B cell (primary cell): Measurements from ENCODE around the gene MPIG6B. TPM values are rescaled to one million over a fixed set of nuclear protein-coding genes. Genes with fewer than 3 reads are reported as not detected.

Experiments used
- ATAC-seq: fragments of 200-7000 bp; cut with Tn5 transposase; one replicate; pipeline ENCODE4 v1.10.0; 2021; ENCODE audit warnings: low read depth, mild to moderate bottlenecking, moderate number of reproducible peaks, moderate library complexity
- CTCF ChIA-PET: fragments of 350-600 bp; sonication (Branson Sonifier 250); formaldehyde crosslinking; loops from one replicate; lab custom pipeline; 2021; ENCODE audit warnings: antibody characterized with exemption, inconsistent platforms; lab: Charles Lee
- POLR2A ChIA-PET: fragments of 350-600 bp; sonication (Branson Sonifier 250); formaldehyde crosslinking; loops from one replicate; lab custom pipeline; 2021; ENCODE audit warnings: antibody characterized with exemption; lab: Charles Lee
- DNase-seq: peaks from one replicate; pipeline ENCODE4 v3.0.0; 2013
- H2AFZ ChIP-seq: 2 replicates; pipeline ENCODE4 v1.6.1; 2012; ENCODE audit warnings: mild to moderate bottlenecking, low read depth, low read length; ENCODE audit not compliant: insufficient read depth, poor library complexity, severe bottlenecking
- H3K27ac ChIP-seq, 2 donors: 1 replicate in 1 of 2; 2 replicates in 1 of 2; pipeline ENCODE4 v1.5.1; 2012 to 2013; ENCODE audit warnings: low read length in 2 of 2, mild to moderate bottlenecking in 2 of 2, moderate library complexity in 1 of 2
- H3K27me3 ChIP-seq, 4 experiments: fragments of 200-600 bp in 1 of 4; sonication (generic) in 1 of 4; replicated peaks in 1 of 4; 1 replicate in 2 of 4; 2 replicates in 2 of 4; pipeline versions ENCODE4 v1.6.1 to v1.7.0; 2013 to 2016; ENCODE audit warnings: low read length in 3 of 4, mild to moderate bottlenecking in 2 of 4, mixed read lengths in 1 of 4, moderate library complexity in 1 of 4; ENCODE audit not compliant: insufficient read depth in 4 of 4, control insufficient read depth in 3 of 4; ENCODE audit errors: control extremely low read depth in 1 of 4
- H3K36me3 ChIP-seq, 2 experiments: replicated peaks in 1 of 2; 1 replicate in 1 of 2; 2 replicates in 1 of 2; pipeline versions ENCODE4 v1.6.1 to v1.7.1; 2013; ENCODE audit warnings: low read length in 1 of 2; ENCODE audit not compliant: insufficient read depth in 2 of 2, control insufficient read depth in 1 of 2; ENCODE audit errors: control extremely low read depth in 1 of 2, extremely low read depth in 1 of 2
- H3K4me1 ChIP-seq, 2 donors: fragments of 200-600 bp in 1 of 2; sonication (generic) in 1 of 2; 1 replicate in 1 of 2; 2 replicates in 1 of 2; pipeline versions ENCODE4 v1.5.1 to v1.6.1; 2013 to 2017; ENCODE audit warnings: low read length in 2 of 2; ENCODE audit not compliant: control insufficient read depth in 2 of 2, insufficient read depth in 2 of 2
- H3K4me2 ChIP-seq: replicated peaks from 2 replicates; pipeline ENCODE3; 2012; ENCODE audit warnings: mild to moderate bottlenecking, low read depth, low read length; ENCODE audit not compliant: poor library complexity, severe bottlenecking
- H3K4me3 ChIP-seq, 5 experiments: fragments of 200-600 bp in 1 of 5; sonication (generic) in 1 of 5; 1 replicate in 3 of 5; 2 replicates in 2 of 5; pipeline versions ENCODE4 v1.5.1 to v1.7.0; 2011 to 2016; ENCODE audit warnings: low read length in 4 of 5, mild to moderate bottlenecking in 4 of 5, low read depth in 2 of 5, control low read depth in 1 of 5, moderate library complexity in 1 of 5; ENCODE audit not compliant: insufficient read depth in 1 of 5; ENCODE audit errors: control extremely low read depth in 1 of 5, extremely low read depth in 1 of 5
- H3K79me2 ChIP-seq: fragments of 200-600 bp; sonication (generic); one replicate; pipeline ENCODE4 v1.6.0; 2016; ENCODE audit warnings: low read length; ENCODE audit not compliant: control insufficient read depth, insufficient read depth
- H3K9ac ChIP-seq: fragments of 200-600 bp; sonication (generic); 2 replicates; pipeline ENCODE4 v1.6.1; 2017; ENCODE audit warnings: mild to moderate bottlenecking, low read length, moderate library complexity
- H3K9me3 ChIP-seq, 3 donors: one replicate each; pipeline versions ENCODE4 v1.6.1 to v1.7.1; 2013; ENCODE audit warnings: low read length in 2 of 3; ENCODE audit not compliant: control insufficient read depth in 2 of 3, insufficient read depth in 1 of 3; ENCODE audit errors: control extremely low read depth in 1 of 3
- H4K20me1 ChIP-seq: 2 replicates; pipeline ENCODE4 v1.6.0; 2012; ENCODE audit warnings: mild to moderate bottlenecking, low read length; ENCODE audit not compliant: insufficient read depth, control insufficient read depth, poor library complexity, severe bottlenecking
- H3K27ac Mint-ChIP-seq: one replicate; pipeline ENCODE4 v1.8.0; 2021; ENCODE audit warnings: mixed read lengths
- H3K27me3 Mint-ChIP-seq: one replicate; pipeline ENCODE4 v1.8.0; 2021; ENCODE audit warnings: mixed read lengths
- H3K4me1 Mint-ChIP-seq: one replicate; pipeline ENCODE4 v1.8.0; 2021; ENCODE audit warnings: mixed read lengths
- H3K4me3 Mint-ChIP-seq: one replicate; pipeline ENCODE4 v1.8.0; 2021; ENCODE audit warnings: mixed read lengths
- H3K9me3 Mint-ChIP-seq: one replicate; pipeline ENCODE4 v1.8.0; 2022; ENCODE audit warnings: mixed read lengths; ENCODE audit not compliant: insufficient read depth
- EZH2 ChIP-seq: IDR thresholded peaks from 2 replicates; pipeline ENCODE4 v1.6.1; 2012; ENCODE audit warnings: borderline replicate concordance, low read depth, mild to moderate bottlenecking, moderate library complexity, low read length; ENCODE audit not compliant: insufficient read depth, poor library complexity, severe bottlenecking
- WGBS: methylation state at CpG from one replicate; pipeline ENCODE4 v1.1.5; 2013; ENCODE audit warnings: missing lambda C conversion rate; ENCODE audit not compliant: insufficient coverage; 5-methylcytosine and 5-hydroxymethylcytosine counted together
- intact Hi-C: fragments of 100-400 bp; cut with micrococcal nuclease; formaldehyde crosslinking; loops from one replicate; pipeline ENCODE4 v1.10.0; 2022
- polyA plus RNA-seq: library from polyadenylated mRNA; depleted of rRNA; stranded (reverse); fragments of >200 nt; gene quantifications from 2 replicates; pipeline ENCODE4 v1.2.3, GENCODE V29; 2012
- total RNA-seq, 2 donors: library from RNA; stranded (reverse); fragments of 120-200 nt in 1 of 2; gene quantifications; 1 replicate in 1 of 2; 2 replicates in 1 of 2; pipeline versions ENCODE4 v1.2.3 to v1.2.4, GENCODE V29; 2013 to 2022
- TF ChIP-seq, protein P1 (sequence below): fragments of 200-600 bp; IDR thresholded peaks from one replicate; pipeline ENCODE4 v1.8.0; 2022; ENCODE audit warnings: antibody characterized with exemption, mild to moderate bottlenecking

MPIG6B gene
- total and polyA plus RNA-seq, 2 donors (not counting 1 experiment from before 2014, with no cell fraction given): 0.54 to 1.6 TPM

- ATAC-seq: no peak
- no peaks in the 10 kb centered on the region for H4K20me1 ChIP-seq
- H3K27me3 ChIP-seq: no peaks in the 10 kb centered on the region
- no peak overlapping the region for H2AFZ ChIP-seq
- no peak overlapping the region for H3K9ac ChIP-seq
- POLR2A ChIA-PET: interaction anchor here (1.1 to 2.4 kb wide), 2 partner anchors 30 to 116 kb away, joined by 3 to 8 read pairs; partner anchors contain the start of gene BAG6
- DNase-seq: no peak
- 93% methylated on average over 15 of the region's 18 CpGs for whole genome bisulfite sequencing
- intact Hi-C loops: loop anchor here (1.0 kb wide), 2 partner anchors 39 to 88 kb away; partner anchors contain the start of gene DDAH2
- peaks cover 0 to 9% of the 10 kb centered on the region in 2 donors for H3K4me1 ChIP-seq
- CTCF ChIA-PET: interaction anchor here (0.9 to 4.5 kb wide), 12 partner anchors 10 to 66 kb away, joined by 3 to 51 read pairs (median 12); partner anchors contain the start of genes ABHD16A, CLIC1, DDAH2 and LSM2
- TF ChIP-seq, protein P1, sequence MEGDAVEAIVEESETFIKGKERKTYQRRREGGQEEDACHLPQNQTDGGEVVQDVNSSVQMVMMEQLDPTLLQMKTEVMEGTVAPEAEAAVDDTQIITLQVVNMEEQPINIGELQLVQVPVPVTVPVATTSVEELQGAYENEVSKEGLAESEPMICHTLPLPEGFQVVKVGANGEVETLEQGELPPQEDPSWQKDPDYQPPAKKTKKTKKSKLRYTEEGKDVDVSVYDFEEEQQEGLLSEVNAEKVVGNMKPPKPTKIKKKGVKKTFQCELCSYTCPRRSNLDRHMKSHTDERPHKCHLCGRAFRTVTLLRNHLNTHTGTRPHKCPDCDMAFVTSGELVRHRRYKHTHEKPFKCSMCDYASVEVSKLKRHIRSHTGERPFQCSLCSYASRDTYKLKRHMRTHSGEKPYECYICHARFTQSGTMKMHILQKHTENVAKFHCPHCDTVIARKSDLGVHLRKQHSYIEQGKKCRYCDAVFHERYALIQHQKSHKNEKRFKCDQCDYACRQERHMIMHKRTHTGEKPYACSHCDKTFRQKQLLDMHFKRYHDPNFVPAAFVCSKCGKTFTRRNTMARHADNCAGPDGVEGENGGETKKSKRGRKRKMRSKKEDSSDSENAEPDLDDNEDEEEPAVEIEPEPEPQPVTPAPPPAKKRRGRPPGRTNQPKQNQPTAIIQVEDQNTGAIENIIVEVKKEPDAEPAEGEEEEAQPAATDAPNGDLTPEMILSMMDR: no peak
- TF ChIP-seq EZH2: no peak
- Mint-ChIP-seq H3K9me3 (no peaks in the 10 kb centered on the region), H3K27me3 (no peaks in the 10 kb centered on the region), H3K4me1 (peaks cover 13% of the 10 kb centered on the region), H3K4me3 (no peak overlapping the region), H3K27ac (no peak overlapping the region)
- no peak overlapping the region for H3K4me2 ChIP-seq
- no peak overlapping the region for H3K4me3 ChIP-seq
- H3K27ac ChIP-seq: no peak overlapping the region
- no peaks in the 10 kb centered on the region for H3K9me3 ChIP-seq
- no peaks in the 10 kb centered on the region for H3K79me2 ChIP-seq
- H3K36me3 ChIP-seq: no peaks in the 10 kb centered on the region
These were observed 45.4 kb downstream of the MPIG6B start for GRCh38 chr6:31768363-31769257.
